Endothelial cell of umbilical vein (primary cell): Measurements from ENCODE around the gene TMPRSS3. TPM values are rescaled to one million over a fixed set of nuclear protein-coding genes. Genes with fewer than 3 reads are reported as not detected.

ENCODE experiments used
- BruUV-seq: library from RNA; stranded (reverse); fragments of 400-500 nt; replicated peaks from 2 replicates; lab custom pipeline; 2021; lab: Mats Ljungman, UMichigan
- CTCF ChIA-PET: fragments of 300-600, 350-600 bp; sonication (Branson Sonifier 250); formaldehyde crosslinking; loops from one replicate; lab custom pipeline; 2021; ENCODE audit warnings: antibody characterized with exemption, inconsistent platforms; lab: Charles Lee
- POLR2A ChIA-PET: fragments of 300-600, 350-600 bp; sonication (Branson Sonifier 250); formaldehyde crosslinking; loops from one replicate; lab custom pipeline; 2021; ENCODE audit warnings: antibody characterized with exemption, inconsistent platforms; lab: Charles Lee
- DNase-seq: peaks from one replicate; pipeline ENCODE4 v3.0.0-alpha.2; 2011; ENCODE audit warnings: low read depth, low spot score
- FAIRE-seq: peaks from 2 replicates; lab custom pipeline; 2011; peaks lifted over from hg19 to GRCh38; lab: Jason Lieb, UNC
- H2AFZ ChIP-seq: 2 replicates; pipeline ENCODE4 v1.6.0; 2012; ENCODE audit warnings: low read depth, low read length, control low read depth, inconsistent platforms
- H3K27ac ChIP-seq: 2 replicates; pipeline ENCODE4 v1.5.1; 2011; ENCODE audit warnings: low read depth, mild to moderate bottlenecking, control low read depth, low read length, moderate library complexity; ENCODE audit not compliant: insufficient read depth
- H3K27me3 ChIP-seq, 2 experiments: 2 replicates each; pipeline versions ENCODE4 v1.6.0 to v1.6.1; 2011; ENCODE audit warnings: low read length in 2 of 2, mixed read lengths in 1 of 2; ENCODE audit not compliant: control insufficient read depth in 2 of 2, insufficient read depth in 2 of 2
- H3K36me3 ChIP-seq, 2 experiments: 2 replicates in 1 of 2; 3 replicates in 1 of 2; pipeline ENCODE4 v1.5.1; 2011; ENCODE audit warnings: low read length in 2 of 2, mild to moderate bottlenecking in 1 of 2, moderate library complexity in 1 of 2; ENCODE audit not compliant: control insufficient read depth in 2 of 2, insufficient read depth in 2 of 2; ENCODE audit errors: extremely low read depth in 1 of 2
- H3K4me1 ChIP-seq: 3 replicates; pipeline ENCODE4 v1.5.1; 2011; ENCODE audit warnings: mild to moderate bottlenecking, low read length; ENCODE audit not compliant: control insufficient read depth, insufficient read depth; ENCODE audit errors: extremely low read depth
- H3K4me2 ChIP-seq: 2 replicates; pipeline ENCODE4 v1.6.1; 2011; ENCODE audit warnings: low read length, control low read depth, mixed read lengths; ENCODE audit not compliant: insufficient read depth
- H3K4me3 ChIP-seq, 3 experiments: fragments of 200-600 bp in 1 of 3; sonication (generic), shearing (Covaris generic) in 1 of 3; replicated peaks in 1 of 3; 2 replicates each; pipeline ENCODE4 v1.5.1; 2011 to 2016; ENCODE audit warnings: control low read depth in 3 of 3, low read length in 3 of 3, mild to moderate bottlenecking in 2 of 3, inconsistent platforms in 1 of 3, low read depth in 1 of 3, moderate library complexity in 1 of 3; ENCODE audit not compliant: insufficient read depth in 1 of 3
- H3K79me2 ChIP-seq: 2 replicates; pipeline ENCODE4 v1.6.0; 2012; ENCODE audit warnings: low read length, inconsistent platforms; ENCODE audit not compliant: control insufficient read depth, insufficient read depth
- H3K9ac ChIP-seq: replicated peaks from 2 replicates; pipeline ENCODE3; 2011; ENCODE audit warnings: low read length, control low read depth; ENCODE audit not compliant: insufficient read depth; ENCODE audit errors: extremely low read depth
- H3K9me1 ChIP-seq: replicated peaks from 3 replicates; pipeline ENCODE4 v1.6.0; 2011; ENCODE audit warnings: mild to moderate bottlenecking, low read length; ENCODE audit not compliant: control insufficient read depth, insufficient read depth; ENCODE audit errors: extremely low read depth
- H3K9me3 ChIP-seq: replicated peaks from 2 replicates; pipeline ENCODE4 v1.5.1; 2012; ENCODE audit warnings: low read length, inconsistent platforms; ENCODE audit not compliant: control insufficient read depth, insufficient read depth
- H4K20me1 ChIP-seq: replicated peaks from 2 replicates; pipeline ENCODE3; 2011; ENCODE audit warnings: mild to moderate bottlenecking, low read length; ENCODE audit not compliant: control insufficient read depth, insufficient read depth; ENCODE audit errors: extremely low read depth
- CTCF ChIP-seq, 2 donors: IDR thresholded peaks; 1 replicate in 1 of 2; 2 replicates in 1 of 2; pipeline ENCODE4 v1.5.1; 2011; ENCODE audit warnings: low read length in 2 of 2, mild to moderate bottlenecking in 2 of 2, moderate library complexity in 2 of 2, control low read depth in 1 of 2, inconsistent platforms in 1 of 2, low read depth in 1 of 2; ENCODE audit not compliant: insufficient read depth in 1 of 2; ENCODE audit errors: extremely low read depth in 1 of 2
- EZH2 ChIP-seq: IDR thresholded peaks from 2 replicates; pipeline ENCODE4 v1.6.1; 2012; ENCODE audit warnings: borderline replicate concordance, low read depth, mild to moderate bottlenecking, moderate library complexity, low read length, inconsistent platforms; ENCODE audit not compliant: severe bottlenecking
- FOS ChIP-seq: IDR thresholded peaks from 2 replicates; pipeline ENCODE4 v1.6.1; 2011; ENCODE audit warnings: mild to moderate bottlenecking, low read length, moderate library complexity, borderline replicate concordance; ENCODE audit not compliant: insufficient read depth
- GATA2 ChIP-seq: IDR thresholded peaks from 2 replicates; pipeline ENCODE4 v1.7.0; 2011; ENCODE audit warnings: low read depth, mild to moderate bottlenecking, moderate library complexity, mixed read lengths, low read length; ENCODE audit not compliant: insufficient read length, insufficient read depth
- JUN ChIP-seq: IDR thresholded peaks from 2 replicates; pipeline ENCODE4 v1.6.1; 2011; ENCODE audit warnings: borderline replicate concordance, low read depth; ENCODE audit not compliant: insufficient read length, insufficient read depth
- MAX ChIP-seq: IDR thresholded peaks from 2 replicates; pipeline ENCODE4 v1.6.1; 2011; ENCODE audit not compliant: insufficient read depth, insufficient read length
- MYC ChIP-seq: IDR thresholded peaks from one replicate; pipeline ENCODE4 v1.6.1; 2011; ENCODE audit warnings: mild to moderate bottlenecking, low read depth, low read length
- POLR2A ChIP-seq: IDR thresholded peaks from 2 replicates; pipeline ENCODE4 v1.6.1; 2012; ENCODE audit warnings: low read depth, mild to moderate bottlenecking, control low read depth, low read length
- POLR2AphosphoS5 ChIP-seq: IDR thresholded peaks from 2 replicates; pipeline ENCODE4 v1.6.1; 2012; ENCODE audit warnings: low read depth, mild to moderate bottlenecking, control low read depth, low read length, moderate library complexity; ENCODE audit not compliant: insufficient read depth
- dilution Hi-C: fragments of 300-500 bp; cut with MboI; formaldehyde crosslinking; loops from one replicate; pipeline ENCODE4 v1.15.0; 2019; ENCODE audit warnings: low sequenced_read_pairs; ENCODE audit not compliant: extremely low pct_ligation_motif_present
- intact Hi-C: fragments of 100-400 bp; cut with micrococcal nuclease; formaldehyde crosslinking; loops from one replicate; pipeline ENCODE4 v1.10.0; 2022
- polyA plus RNA-seq, 4 experiments: library from polyadenylated mRNA; depleted of rRNA in 3 of 4; stranded (reverse) in 3 of 4; unstranded in 1 of 4; fragments of >200 nt; gene quantifications; 2 replicates each; pipeline versions ENCODE4 v1.2.1 to v1.2.3, GENCODE V29; 2011 to 2012; ENCODE audit warnings: missing spikeins in 1 of 4
- total RNA-seq: library from RNA; stranded (reverse); gene quantifications from 2 replicates; pipeline ENCODE4 v1.2.3, GENCODE V29; 2021

TMPRSS3 gene
- total and polyA plus RNA-seq, 2 donors (not counting 3 experiments of a cell fraction or from before 2014, with no cell fraction given): not detected

- dilution Hi-C loops: no loop called here
- H4K20me1 ChIP-seq: no peaks in the 10 kb centered on the region
- DNase-seq (no peak), FAIRE-seq (no peak)
- H3K9me3 ChIP-seq: no peaks in the 10 kb centered on the region
- no peak overlapping the region for H3K4me3 ChIP-seq
- peaks cover 0 to 8% of the 10 kb centered on the region in 2 experiments for H3K27me3 ChIP-seq
- intact Hi-C loops: no loop called here
- H3K27ac ChIP-seq: no peak overlapping the region
- TF ChIP-seq POLR2AphosphoS5 (no peak), POLR2A (no peak), EZH2 (no peak), MAX (no peak), CTCF (IDR thresholded peaks at IDR 0.05; ENCODE audit: extremely low read depth in 1 of 2, insufficient read depth in 1 of 2, low read depth in 1 of 2, low read length in 2 of 2) (no peak), FOS (no peak), GATA2 (no peak), MYC (no peak), JUN (no peak)
- no peak overlapping the region for H3K4me2 ChIP-seq
- no peaks in the 10 kb centered on the region for H3K79me2 ChIP-seq
- no peak overlapping the region for H2AFZ ChIP-seq
- no peaks in the 10 kb centered on the region for H3K9me1 ChIP-seq
- CTCF ChIA-PET: no interaction called here
- BruUV-seq: no TSS peak
- H3K4me1 ChIP-seq: no peaks in the 10 kb centered on the region
- no peak overlapping the region for H3K9ac ChIP-seq
- H3K36me3 ChIP-seq: no peaks in the 10 kb centered on the region
- POLR2A ChIA-PET: no interaction called here
Measured at GRCh38 chr21:42406201-42406621, 10.4 kb upstream of the TMPRSS3 start.
